HG02610 (cell line): ENCODE data around the gene C11orf24.
A peak's percentile ranks its signal among the peaks of the same experiment; 100 is the strongest.
"Not testable (repeated sequence)": the region's sequence is repeated elsewhere in the genome, so short reads cannot be mapped to it uniquely, and the experiment has no call there.

Experiments used
- ATAC-seq: cut with Tn5 transposase; IDR thresholded peaks from one replicate; pipeline ENCODE4 v1.9.1; 2021; ENCODE audit warnings: mild to moderate bottlenecking, moderate library complexity; ENCODE audit not compliant: unreplicated experiment

C11orf24 gene

DNA sequence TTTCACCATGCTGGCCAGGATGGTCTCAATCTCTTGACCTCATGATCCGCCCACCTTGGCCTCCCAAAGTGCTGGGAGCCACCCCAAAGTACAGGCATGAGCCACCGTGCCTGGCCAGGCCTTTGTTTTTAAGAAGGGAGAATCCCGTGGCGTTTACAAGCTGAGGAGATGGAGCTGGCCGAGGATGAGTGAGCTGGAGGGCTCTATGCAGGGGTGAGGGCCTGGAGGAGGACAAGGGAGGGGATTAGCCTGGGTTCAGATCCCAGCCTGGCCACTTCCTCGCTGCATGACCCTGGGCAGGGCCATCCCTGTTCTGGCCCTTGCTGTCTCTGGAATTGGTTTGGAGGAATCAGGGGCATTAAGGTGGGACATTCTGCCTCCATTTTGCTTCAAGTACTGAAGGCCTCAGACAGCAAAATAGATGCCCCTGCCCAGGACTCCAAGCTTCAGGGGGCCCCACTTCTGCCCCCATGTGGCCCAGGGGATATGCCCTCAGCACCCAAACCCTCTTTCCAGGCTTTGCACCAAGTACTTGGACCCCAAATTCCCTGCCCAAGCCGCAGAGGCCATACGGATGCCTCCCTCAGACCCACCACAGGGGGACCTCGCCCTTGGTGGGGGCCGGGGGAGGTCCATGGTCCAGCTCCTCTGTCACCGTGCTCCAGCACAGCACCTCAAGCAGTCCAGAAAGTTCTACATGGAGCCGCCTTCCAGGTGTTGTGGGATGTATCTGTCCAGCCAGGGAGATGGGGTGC, 28.5 kb upstream of the C11orf24 start:
- no peak for ATAC-seq

DNA sequence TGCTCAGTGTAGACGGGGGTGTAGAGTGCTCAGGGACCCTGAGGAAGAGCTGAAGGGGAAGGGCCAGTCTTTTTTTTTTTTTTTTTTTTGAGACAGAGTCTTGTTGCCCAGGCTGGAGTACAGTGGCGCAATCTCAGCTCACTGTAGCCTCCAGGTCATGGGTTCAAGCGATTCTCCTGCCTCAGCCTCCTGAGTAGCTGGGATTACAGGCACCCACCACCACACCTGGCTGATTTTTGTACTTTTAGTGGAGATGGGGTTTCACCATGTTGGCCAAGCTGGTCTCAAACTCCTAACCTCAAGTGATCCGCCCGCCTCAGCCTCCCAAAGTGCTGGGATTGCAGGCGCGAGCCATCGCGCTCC, 27.7 kb upstream of the C11orf24 start:
- ATAC-seq, result not testable (repeated sequence)

DNA sequence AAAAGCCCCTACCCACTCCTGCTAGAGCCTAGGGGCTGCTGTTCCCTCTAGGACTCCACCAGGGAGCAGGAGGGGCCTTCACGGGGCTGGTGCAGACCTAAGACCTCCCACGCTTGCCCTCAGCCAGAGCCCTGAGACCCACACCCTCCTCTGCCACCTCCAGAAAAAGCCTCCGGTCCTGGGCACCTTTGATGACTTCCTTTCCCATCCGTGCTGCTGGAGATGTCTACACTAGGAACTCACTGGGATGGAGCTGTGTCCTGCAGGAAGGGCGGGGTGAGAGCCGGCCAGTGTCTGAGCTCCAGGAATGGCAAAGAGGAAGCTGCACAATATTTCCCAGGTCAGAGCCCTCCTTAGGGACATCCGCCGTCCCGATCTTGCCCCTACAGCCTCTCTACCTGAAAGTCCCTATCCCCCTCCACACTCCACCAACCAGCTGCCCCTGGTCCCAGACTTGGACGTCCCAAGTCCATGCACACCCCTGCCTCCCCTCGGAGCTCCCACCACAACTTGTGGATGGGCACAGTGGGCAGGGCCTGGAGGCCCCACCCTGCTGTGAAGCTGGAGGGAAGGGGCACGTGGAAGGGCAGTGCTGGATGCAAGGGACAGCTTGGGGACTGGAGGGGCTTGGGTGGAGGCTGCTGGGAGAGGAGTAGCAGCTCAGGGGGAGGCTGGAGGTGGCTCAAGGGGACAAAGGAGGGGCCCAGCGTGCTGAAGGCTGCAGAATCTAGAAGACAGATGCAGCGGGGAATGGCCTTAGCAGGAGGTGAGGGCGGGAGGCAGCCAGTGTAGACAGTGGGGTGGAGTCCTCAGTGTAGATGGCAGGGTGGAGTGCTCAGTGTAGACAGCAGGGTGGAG, 27.1 kb upstream of the C11orf24 start:
- ATAC-seq, result no peak

DNA sequence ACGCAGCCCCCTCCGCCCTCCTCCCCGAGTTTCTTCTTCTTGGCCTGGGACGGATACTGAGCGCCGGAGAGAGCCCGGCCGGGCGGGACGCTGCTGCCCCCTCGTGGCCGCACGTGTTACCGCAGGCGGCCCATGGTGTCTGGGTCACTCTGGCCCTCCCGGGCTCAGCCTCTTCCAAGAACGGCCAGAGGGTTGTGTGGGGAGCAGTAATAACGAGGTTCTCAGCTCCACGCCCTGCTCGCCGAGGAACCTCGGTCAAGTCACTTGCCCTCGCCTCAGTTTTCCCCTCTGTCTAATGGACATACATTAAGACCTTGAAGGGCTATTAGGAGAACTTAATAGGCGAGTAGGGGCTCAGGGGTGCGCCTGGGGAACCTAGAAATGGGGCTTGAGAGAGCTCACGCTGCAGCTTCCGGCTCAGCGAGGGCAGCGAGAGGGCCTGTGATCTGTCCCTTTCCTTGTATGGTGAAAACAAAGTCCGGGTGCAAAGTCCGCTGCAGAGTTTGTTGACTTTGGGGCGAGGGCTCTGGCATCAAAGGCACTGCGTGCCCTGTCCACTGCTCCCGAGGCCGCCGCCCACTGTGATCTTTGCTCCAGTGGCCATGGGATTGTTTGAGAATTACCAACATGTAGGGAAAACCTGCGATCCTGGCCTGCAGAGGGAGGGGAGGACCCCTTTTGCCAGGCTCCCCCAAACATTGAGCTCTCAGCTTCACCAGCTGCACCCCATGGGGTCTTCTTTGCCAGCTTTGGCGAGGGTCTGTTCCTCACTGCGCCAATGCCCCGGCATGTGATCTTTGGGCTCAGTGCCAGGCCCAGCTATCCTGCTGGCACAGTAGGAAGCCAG, 26.3 kb upstream of the C11orf24 start:
- no peak for ATAC-seq

DNA sequence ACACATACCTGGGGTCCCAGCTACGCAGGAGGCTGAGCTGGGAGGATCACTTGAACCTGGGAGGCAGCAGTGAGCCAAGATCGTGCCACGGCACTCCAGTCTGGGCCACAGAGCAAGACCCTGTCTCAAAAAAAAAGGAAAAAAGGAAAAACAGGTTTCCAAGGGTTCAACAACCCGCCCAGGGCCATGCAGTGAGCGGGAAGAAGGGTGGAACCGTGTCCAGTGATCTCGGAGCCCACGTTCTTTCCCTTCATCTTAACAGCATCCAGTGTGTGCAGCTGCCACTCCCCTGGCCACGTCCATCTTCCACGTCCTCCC, 25.7 kb upstream of the C11orf24 start:
- ATAC-seq, result no peak

DNA sequence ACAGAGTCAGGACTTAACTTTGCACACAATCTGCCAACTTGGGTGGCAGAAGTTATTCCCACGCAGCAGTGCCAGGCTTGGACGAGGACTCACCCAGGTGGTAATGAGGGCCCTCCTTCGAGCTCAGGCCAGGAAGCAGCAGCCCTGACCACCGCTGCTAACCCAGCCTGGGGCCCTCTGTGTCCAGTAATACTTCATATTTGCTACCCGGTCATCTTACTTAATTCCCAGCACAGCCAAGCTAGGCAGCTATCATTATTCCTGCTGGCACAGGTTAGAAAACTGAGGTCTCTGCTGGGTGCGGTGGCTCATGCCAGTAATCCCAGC, 25.2 kb upstream of the C11orf24 start:
- ATAC-seq, result no peak

DNA sequence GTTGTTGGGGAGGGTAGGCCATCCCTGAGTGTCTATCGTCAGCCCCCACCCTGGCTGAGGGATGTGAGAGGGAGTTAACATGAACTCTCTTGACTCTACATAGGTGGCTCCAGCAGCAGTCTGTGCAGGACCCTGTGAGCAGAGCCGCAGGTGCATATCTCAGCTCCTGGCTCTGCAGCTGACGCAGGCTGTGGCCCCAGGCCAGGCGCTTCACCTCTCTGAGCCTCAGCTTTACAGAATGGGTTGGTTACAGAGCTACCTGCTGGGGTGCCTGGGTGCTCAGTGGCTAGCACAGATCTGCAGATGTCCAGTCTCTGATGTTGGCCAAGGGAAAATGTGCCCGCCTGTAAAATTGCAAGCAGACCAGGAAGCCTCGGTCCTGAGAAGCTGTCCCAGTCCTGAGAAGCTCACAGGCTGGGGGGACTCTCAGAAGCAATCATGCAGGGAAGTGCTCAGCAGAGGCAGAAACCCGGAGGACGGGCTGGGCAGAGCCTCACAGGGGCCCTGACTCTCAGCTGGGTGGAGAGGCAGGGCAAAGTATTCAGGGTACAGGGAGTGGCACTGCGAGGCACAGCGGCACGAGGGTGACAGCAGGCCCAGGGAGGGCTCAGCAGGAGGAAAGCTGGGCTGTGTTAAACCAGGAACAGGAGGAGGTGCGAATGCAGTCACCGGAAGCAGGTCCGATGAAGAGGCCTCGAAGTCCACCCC, 24.7 kb upstream of the C11orf24 start:
- ATAC-seq, result no peak

DNA sequence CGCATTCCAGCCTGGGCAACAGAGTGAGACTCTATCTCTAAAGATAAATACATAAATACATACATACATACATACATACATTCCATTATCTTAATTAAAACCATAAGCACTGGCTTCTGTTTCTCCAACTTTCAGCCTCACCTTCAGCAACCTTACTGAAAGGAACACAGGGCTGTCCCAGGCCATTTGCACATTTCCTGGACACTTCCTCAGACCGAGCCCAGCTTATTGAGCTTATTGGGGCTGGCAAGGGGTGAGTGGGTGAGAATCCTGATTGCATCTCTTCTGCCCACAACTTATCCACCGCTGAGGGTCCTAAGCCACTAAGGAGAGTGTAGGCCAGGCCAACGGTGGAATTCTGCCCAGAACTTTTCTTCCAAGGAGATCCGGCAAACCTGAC, 24.2 kb upstream of the C11orf24 start:
- ATAC-seq, result no peak

DNA sequence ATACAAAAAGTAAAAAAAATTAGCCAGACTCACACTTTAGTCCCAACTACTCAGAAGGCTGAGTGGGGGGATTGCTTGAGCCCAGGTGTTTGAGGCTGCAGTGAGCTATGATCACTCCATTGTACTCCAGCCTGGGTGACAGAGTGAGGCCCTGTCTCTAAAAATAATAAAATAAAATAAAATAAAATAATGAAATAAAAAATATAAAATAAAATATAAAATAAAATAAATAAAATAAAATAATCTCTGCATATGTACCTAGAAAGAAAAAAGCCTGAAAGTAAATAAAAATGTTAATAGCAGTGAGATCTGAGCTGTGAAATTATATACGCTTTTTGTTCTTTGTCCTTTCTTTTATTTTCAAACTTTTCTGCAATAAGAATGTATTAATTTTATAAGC, 23.5 kb upstream of the C11orf24 start:
- no peak for ATAC-seq

DNA sequence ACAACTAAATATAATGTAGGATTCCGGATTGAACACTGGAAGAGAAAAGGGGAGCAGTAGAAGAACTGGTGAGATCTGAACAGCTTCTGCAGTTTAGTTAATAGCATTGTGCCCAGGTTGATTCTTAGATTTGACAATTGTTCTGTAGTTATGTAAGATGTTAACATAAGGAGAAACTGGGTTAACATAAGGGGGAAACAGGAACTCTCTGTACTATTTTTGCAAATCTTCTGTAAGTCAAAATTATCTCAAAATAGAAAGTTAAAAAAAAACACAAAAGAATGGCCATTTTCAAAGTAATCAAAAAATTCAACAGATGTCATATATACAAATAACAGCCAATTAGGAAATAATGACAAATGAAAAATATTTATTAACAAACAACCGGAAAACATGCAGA, 21.9 kb upstream of the C11orf24 start:
- ATAC-seq, result no peak

DNA sequence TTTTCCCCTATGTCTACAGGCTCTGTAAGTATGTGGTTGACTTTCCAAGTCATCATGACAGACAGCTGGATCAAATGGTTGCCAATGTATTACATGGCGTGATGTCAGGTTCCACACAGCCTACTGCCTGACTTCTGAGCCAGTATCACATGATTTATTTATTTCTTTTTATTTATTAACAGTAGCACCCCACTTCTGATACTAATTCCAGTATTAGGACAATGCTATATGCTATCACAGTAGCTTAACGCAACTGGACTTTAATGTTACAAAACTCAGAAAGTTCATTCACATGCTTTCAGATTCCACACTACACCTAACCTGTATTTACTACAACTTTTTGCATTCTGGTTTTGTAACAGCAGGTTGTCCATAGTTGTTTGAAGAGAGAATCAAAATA, 17.7 kb upstream of the C11orf24 start:
- no peak for ATAC-seq

DNA sequence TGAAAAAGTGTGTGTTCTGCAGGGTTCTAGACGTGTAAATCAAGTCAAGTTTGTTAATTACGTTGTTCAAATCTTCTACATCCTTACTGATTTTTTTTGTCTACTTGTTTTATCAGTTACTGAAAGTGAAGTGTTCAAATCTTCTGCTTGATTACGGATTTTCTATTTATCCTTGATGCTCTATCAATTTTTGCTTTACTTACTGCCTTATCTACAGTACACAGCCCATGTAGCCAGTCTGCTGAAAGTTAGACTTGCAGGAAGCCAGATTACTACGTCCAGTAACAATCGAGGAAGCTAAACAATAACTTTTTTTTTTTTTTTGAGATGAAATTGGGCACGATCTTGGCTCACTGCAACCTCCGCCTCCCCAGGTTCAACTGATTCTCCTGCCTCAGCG, 15.6 kb upstream of the C11orf24 start:
- ATAC-seq, result no peak

DNA sequence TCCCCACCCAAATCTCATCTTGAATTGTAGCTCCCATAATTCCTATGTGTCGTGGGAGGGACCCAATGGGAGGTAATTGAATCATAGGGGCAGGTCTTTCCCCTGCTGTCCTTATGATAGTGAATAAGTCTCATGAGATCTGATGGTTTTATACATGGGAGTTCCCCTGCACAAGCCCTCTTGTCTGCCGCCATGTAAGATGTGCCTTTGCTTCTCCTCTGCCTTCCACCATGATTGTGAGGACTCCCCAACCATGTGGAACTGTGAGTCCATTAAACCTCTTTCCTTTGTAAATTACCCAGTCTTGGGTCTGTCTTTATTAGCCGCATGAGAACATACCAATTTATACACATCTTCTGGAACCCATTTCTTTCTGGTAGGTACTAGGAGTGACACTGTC, 12.8 kb upstream of the C11orf24 start:
- ATAC-seq, result not testable (repeated sequence)

DNA sequence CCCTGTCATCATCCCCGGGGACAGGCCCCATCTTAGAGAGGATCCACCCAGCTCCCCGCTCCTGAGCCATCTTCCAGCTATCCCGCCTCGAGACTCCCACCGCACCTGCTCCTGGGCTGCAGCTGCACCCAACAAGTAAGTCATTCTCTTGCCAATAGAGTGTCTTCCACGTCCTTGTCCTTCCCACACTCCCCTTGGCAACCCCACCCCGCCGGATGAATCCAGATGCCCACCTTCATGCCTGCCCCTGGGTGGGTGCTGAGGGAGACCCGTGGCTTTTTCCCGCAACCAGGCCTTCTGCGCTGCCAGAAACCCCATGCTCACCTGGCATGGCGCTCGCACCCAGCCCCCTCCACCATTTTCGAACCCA, 11.1 kb upstream of the C11orf24 start:
- ATAC-seq, result no peak

DNA sequence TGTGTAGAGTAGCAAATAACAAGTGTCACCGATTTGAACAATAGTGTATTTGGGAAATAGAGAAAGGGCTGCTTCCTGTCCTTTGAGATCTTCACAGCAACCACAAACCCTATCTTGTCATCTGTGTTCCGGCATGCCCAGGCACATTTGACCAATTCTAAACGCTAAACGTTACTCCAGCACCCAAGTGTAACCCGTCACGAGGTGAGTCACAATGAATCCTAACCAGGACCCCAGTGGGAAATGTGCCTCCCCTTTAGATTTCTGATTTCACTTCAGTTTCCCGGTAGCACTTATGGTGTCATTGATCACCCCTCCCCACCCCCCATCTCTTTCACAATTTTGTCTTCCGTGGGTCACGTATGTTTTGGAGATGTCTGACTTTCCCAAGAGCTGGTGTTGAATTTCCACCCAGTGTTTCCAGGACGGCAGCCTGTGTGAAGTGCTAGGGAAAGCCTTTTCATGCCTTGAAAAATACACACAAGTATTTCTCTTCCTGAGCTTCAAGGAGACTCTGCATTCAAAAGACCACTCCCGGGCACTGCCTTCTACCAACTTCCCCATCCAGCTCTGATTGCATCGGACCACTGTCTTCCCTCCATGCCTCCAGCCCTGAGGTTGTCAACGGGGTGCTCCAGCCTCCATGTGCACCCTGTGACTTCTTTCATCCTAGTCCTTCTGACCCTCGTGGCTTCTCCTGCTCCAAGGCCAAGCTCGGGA, 10.5 kb upstream of the C11orf24 start:
- ATAC-seq, result peak; percentile 73

DNA sequence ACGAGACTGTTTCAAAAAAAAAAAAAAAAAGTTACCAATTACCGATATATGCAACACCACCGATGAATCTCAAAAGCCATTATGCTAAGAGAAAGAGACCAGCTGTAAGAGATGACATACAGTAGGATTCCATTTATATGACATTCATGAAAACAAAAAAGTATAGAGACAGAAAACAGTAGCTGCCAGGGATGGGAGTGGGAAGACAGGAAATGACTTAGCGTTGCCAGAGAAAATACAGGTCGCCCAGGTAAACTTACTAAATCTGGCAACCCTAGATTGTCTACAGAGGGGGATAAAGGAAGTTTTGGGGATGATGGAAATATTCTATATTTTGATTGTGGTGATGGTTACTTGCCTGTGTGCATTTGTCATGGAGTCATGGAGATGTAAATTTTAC, 7.9 kb upstream of the C11orf24 start:
- ATAC-seq, result no peak

DNA sequence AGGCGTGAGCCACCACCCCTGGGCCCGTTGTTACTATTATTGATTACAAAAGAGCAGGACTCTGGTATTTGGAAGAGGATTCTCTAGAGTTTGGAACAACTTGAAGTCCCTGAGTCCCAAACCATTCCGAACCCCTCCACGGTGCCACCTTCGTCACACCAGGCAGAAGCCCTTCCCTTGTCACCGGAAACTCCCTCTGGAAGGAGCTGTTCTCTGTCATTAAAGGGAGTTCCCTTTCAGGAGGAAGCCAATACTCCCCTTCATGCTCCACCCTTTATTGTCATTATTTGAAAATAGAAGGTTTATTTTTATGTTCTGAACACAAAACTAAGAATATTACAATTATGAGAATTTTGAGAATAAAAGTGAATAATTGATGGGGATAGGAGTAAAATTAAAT, 5.1 kb upstream of the C11orf24 start:
- no peak for ATAC-seq

DNA sequence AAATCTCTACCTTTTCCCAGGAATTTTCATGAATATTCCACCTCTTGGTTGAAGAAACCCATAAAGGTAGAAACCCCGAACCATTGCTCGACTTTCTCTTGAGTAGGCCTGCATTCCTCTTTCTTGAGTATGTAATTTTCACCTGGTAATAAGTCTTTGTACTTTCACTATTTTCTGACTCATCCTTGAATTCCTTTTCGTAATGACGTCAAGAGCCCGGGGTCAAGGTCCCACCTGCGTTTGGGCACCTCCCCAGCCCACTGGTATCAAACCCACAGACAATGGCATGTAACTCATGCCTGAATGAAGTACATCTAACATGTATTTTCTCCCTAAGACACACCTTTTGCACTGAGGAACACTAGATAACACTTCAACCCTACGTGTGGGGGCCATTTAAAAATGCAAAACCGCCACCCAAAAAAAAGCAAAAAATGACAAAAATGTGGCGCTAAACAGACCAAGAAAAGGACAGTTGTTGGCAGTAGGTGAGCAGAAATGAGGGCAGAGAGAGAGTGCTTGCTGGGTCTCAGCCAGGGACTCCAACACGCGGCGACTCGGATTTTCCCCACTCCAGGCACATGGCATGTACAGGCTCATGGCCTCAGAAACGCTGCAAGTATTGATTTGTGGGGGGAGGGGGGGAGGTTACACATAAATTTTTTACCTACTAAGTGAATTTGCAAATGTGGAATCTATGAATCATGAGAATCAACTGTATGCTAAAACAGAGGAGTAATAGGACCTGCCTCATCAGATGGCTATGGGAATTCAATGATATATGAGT, 4.1 kb upstream of the C11orf24 start:
- no peak for ATAC-seq

DNA sequence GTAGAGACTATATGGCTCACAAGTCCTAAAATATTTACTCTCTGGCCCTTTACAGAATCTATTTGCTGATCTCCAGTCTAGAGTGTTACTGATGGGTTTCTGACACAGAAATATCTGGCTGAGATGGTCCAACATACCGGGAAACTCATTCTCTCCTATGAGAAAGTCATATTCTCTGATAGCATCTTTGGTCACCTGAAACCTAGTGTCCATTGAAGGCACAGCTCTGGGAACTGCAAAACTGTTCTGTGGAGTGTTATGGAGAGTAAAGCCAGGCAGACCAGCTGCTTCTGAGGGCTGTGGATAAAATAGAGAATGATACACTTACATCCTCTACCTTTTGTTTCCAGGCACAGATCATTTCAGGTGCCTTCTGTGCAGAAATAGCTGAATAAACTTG, 2.5 kb upstream of the C11orf24 start:
- no peak for ATAC-seq
